CMK (cell line): ENCODE measurements around the gene CD3D.

ENCODE experiments used
- DNase-seq: peaks from one replicate; pipeline ENCODE4 v3.0.0-alpha.2; 2010; ENCODE audit warnings: low read depth

CD3D gene

GRCh38 chr11:118342503-118343161, at the start of gene CD3D:
TSS of gene CD3D (minus strand) at chr11:118342705. CDS start at chr11:118342607, 98 bp downstream.
- no peak for DNase-seq

- DNase-seq: no peak
These were observed 41.2 kb upstream of the CD3D start for GRCh38 chr11:118383657-118384056.

- no peak for DNase-seq
These were observed 40.4 kb upstream of the CD3D start for GRCh38 chr11:118382954-118383353.

- no peak for DNase-seq
These were observed 38.1 kb upstream of the CD3D start for GRCh38 chr11:118380571-118380970.

DNA sequence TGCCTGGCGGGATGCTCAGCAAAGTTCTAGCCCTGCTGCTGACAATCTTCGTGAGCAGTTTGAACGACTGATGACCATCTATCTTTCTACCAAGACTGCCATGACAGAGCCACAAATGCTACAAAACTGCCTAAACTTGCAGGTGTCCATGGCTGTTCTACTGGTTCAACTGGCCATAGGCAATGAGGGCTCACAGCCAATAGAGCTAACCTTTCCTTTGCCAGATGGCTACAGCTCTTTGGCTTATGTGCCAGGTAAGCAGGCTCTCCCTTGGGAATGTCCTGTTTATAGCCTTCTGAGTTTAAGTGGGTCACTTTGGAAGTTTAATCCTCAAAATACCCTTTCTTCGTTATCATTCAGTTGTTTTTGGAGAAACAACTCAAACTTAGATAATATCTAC, 37.0 kb upstream of the CD3D start:
- no peak for DNase-seq

DNA sequence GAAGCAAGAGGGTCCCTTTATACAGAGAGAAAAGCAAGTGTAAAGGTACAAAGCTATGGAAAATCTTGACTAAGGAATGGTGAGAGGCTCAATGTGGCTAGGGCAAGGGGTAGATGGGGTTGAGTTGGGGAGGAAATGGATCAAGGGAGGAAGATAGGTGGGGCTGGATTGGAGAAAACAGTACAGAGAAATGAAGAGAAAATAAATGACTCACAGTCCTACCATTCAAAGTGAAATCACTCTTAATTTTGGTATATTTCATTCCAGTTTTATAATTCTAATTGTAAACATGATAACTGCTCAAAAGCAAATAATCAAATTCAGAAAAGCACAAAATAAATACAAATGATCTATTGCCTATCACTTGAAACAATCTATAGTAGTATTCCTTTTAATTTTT, 33.5 kb upstream of the CD3D start:
- no peak for DNase-seq

GRCh38 chr11:118374729-118375128, 32.2 kb upstream of the CD3D start:
- no peak for DNase-seq

DNA sequence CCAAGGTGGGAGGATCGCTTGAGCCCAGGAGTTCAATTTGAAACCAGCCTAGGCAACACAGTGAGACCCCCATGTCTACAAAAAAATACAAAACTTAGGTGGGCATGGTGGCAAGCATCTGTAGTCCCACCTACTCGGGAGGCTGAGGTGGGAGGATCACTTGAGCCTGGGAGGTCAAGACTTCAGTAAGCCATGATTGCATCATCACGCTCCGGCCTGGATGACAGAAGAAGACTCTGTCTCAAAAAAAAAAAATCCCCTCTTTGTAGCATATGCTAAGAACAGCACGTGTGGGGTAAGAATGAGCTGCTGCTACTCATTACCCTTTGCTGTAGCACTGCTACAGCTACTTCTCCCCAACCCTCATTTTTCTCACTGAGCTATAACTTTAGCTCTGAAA, 31.4 kb upstream of the CD3D start:
- no peak for DNase-seq

- no peak for DNase-seq
These were observed 30.8 kb upstream of the CD3D start for GRCh38 chr11:118373263-118373662.

- DNase-seq: no peak
These were observed 28.3 kb upstream of the CD3D start for GRCh38 chr11:118370774-118371173.

- no peak for DNase-seq
These were observed 23.8 kb upstream of the CD3D start for GRCh38 chr11:118366287-118366686.

DNA sequence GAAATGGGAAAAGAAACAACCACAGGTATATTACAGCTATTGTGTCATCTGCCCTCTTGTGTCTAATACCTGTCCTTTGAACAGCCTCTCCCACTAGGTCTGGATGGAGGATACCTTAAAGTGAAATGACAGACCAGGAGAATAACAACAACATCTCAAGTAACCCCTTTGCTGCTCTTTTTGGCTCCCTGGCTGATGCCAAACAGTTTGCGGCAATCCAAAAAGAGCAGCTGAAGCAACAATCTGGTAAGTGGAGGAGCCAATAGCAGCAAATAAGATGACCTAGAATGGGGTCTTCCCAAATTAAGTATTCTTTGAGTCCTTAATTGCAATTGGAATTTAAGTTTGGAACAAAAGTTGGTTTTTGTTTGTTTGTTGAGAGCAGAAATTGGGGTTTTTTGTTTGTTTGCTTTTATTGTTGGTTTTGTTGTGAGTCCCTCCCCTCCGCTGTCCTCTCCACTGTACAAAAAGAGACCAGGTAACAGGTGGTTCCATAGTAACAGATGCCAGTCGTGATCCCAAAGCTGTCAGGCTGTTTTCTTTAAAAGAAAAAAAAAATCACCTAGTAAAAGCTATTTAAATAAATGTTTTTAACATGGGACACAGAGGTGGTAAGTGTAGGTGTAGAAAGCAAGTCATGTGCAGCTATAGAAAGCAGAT, 22.6 kb upstream of the CD3D start:
- no peak for DNase-seq

DNA sequence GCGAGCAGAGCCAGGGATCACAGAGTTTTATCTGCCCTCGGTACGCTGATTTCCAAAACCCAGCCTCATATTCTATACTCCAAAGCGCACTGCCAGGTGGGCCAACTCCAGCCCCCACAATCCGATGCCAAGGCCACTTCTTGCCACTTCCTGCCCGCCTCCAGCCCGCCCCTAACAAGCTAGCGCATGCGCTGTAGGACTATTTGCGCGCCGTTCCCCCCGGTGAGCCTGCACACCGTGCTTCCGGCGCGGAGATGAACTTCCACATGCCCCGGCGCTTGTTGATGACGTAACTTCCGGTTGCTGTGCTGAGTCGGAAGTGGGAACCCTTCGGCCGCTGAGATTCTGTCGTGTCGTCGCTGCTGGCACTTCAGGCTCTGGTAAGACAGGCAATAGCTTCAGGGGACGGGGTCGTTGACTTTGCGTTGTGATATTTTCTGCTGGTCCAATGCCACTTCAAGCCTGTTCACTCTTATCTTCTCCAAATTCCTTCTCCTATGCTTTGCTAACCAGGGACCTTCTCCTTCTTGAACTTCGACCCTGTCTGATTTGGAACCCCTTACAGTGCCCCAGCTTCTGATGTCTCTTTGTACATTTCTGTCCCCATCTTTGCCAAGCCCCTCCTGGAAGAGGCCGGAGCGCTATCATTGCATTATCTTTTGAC, 16.9 kb upstream of the CD3D start, which contains the start of gene UBE4A:
TSS of gene UBE4A (plus strand) at position 306 of the 664 bp plus-strand sequence. CDS start 5,481 bp downstream, outside the sequence.
- DNase-seq: peak; percentile 98

- no peak for DNase-seq
These were observed 15.6 kb upstream of the CD3D start for GRCh38 chr11:118358071-118358470.

DNA sequence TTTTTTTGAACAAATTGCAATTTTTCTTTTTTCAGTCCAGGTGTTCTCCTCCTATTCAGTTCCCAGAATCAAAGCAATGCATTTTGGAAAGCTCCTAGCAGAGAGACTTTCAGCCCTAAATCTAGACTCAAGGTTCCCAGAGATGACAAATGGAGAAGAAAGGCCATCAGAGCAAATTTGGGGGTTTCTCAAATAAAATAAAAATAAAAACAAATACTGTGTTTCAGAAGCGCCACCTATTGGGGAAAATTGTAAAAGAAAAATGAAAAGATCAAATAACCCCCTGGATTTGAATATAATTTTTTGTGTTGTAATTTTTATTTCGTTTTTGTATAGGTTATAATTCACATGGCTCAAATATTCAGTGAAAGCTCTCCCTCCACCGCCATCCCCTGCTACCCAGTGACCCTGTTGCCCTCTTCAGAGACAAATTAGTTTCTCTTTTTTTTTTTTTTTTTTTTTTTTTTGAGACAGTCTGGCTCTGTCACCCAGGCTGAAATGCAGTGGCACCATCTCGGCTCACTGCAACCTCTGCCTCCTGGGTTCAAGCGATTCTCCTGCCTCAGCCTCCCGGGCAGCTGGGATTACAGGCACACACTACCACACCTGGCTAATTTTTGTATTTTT, 10.7 kb upstream of the CD3D start:
- no peak for DNase-seq

GRCh38 chr11:118349475-118349874, 7.0 kb upstream of the CD3D start:
- no peak for DNase-seq

DNA sequence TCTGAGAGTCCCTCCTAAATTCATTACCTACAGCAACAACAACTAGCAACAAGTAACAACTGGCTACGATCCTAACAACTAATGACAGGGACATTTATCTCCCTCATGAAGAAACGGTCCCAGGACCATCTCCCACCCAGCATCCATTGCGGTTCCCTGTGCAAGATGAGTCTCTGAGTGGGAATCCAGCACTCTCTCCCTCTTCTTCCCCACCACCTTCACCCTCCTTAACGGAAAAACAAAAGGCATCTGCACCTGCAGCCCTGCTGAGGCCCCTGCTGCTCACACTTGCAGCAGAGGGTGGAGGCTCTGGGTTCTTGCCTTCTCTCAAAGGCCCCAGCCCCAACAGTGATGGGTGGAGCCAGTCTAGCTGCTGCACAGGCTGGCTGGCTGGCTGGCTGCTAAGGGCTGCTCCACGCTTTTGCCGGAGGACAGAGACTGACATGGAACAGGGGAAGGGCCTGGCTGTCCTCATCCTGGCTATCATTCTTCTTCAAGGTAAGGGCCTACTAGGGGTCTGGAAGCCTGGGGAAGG, 1.5 kb upstream of the CD3D start, which contains the start of gene CD3G:
TSS of gene CD3G (plus strand) at position 364 of the 535 bp plus-strand sequence. CDS start at position 444, 80 bp downstream.
- DNase-seq: no peak

GRCh38 chr11:118343248-118343647, 743 bp upstream of the CD3D start:
- DNase-seq: no peak

DNA sequence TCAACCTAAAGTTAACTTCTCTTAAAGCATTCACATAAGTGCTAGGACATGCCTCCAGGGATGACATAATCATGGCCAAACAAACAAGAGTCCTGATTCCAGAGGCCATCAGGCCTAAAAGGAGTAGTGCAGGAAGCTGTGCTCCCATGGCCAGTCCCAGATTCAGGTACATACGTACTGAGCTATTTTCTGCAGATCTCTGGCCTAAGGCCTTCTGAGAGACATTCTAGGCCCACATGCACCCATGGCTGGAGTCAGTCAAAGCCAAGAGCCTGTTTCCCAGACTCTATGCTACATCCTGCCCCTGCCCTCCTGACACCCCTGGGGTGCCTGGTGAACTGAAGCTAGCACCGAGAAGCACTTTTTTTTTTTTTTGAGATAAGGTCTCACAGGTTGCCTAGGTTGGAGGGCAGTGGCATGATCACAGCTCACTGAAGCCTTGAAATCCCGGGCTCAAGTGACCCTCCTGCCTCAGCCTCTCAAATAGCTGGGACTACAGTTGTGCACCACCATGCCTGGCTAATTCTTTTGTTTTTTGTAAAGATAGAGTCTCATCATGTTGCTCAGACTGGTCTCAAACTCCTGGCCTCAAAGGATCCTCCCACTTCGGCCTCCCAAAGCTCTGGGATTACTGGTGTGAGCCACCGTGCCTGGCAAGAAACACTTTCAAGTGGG, 553 bp downstream of the CD3D start:
- DNase-seq: no peak

DNA sequence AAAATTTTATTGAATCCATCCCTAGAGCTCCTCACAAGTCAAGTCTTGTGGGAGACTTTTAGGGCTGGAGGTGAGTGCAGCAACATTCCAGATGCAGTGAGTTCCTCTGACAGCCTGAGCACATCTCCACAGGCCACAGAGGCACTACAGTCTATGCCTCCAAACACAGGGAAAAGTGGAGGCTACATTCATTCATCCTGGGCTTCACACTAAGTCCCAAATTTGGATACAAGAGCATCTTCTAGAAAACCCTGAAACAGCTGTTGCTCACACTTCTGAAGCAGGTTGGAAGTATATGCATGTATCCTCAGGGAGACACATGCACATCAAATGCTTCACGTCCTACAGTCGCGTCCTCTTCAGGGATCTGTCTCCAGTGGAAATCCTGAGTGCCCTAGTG, 1.2 kb downstream of the CD3D start:
- DNase-seq: no peak

GRCh38 chr11:118340449-118340848, 2.1 kb downstream of the CD3D start:
- DNase-seq: no peak
